ENCODE results near the gene PARD3. TPM values are rescaled to one million over a fixed set of nuclear protein-coding genes. Genes with fewer than 3 reads are reported as not detected.
A peak's percentile ranks its signal among the peaks of the same experiment; 100 is the strongest.

PARD3 gene
- total and polyA plus RNA-seq, 10 of the 15 experiments (the other 5 are each of a cell fraction or from before 2014, with no cell fraction given): 2.6 to 43.1 (median 13.9) TPM

DNA sequence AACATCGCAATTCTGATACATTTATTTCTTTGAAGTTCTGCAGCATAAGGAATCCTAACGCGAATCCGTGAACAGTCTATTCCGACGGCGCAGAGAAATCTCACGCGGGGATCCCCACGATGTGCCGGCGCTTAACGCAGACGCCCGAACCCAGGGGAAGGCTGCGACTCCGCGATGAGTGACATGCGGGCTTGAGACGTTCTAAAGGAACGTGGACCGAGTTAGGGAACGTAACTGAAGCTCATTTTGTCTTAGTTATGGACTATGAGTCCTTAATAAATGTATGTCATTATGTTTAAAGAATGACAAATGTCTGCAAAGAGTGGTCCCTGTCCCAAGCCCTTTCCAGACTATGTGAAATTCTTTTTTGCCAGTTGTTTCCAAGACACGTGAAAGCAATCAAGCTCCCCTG, 995 bp upstream of the PARD3 start (continued):
- no peak for TF ChIP-seq FOXM1 (IDR thresholded peaks at IDR 0.05; ENCODE audit: low read depth, low read length)
- TF ChIP-seq, protein P1, sequence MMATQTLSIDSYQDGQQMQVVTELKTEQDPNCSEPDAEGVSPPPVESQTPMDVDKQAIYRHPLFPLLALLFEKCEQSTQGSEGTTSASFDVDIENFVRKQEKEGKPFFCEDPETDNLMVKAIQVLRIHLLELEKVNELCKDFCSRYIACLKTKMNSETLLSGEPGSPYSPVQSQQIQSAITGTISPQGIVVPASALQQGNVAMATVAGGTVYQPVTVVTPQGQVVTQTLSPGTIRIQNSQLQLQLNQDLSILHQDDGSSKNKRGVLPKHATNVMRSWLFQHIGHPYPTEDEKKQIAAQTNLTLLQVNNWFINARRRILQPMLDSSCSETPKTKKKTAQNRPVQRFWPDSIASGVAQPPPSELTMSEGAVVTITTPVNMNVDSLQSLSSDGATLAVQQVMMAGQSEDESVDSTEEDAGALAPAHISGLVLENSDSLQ (IDR thresholded peaks at IDR 0.05): peak; percentile 85
- TF ChIP-seq, protein P2, sequence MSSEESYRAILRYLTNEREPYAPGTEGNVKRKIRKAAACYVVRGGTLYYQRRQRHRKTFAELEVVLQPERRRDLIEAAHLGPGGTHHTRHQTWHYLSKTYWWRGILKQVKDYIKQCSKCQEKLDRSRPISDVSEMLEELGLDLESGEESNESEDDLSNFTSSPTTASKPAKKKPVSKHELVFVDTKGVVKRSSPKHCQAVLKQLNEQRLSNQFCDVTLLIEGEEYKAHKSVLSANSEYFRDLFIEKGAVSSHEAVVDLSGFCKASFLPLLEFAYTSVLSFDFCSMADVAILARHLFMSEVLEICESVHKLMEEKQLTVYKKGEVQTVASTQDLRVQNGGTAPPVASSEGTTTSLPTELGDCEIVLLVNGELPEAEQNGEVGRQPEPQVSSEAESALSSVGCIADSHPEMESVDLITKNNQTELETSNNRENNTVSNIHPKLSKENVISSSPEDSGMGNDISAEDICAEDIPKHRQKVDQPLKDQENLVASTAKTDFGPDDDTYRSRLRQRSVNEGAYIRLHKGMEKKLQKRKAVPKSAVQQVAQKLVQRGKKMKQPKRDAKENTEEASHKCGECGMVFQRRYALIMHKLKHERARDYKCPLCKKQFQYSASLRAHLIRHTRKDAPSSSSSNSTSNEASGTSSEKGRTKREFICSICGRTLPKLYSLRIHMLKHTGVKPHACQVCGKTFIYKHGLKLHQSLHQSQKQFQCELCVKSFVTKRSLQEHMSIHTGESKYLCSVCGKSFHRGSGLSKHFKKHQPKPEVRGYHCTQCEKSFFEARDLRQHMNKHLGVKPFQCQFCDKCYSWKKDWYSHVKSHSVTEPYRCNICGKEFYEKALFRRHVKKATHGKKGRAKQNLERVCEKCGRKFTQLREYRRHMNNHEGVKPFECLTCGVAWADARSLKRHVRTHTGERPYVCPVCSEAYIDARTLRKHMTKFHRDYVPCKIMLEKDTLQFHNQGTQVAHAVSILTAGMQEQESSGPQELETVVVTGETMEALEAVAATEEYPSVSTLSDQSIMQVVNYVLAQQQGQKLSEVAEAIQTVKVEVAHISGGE (CRISPR knock-in tag; IDR thresholded peaks at IDR 0.05): no peak
- TF ChIP-seq, protein P3, sequence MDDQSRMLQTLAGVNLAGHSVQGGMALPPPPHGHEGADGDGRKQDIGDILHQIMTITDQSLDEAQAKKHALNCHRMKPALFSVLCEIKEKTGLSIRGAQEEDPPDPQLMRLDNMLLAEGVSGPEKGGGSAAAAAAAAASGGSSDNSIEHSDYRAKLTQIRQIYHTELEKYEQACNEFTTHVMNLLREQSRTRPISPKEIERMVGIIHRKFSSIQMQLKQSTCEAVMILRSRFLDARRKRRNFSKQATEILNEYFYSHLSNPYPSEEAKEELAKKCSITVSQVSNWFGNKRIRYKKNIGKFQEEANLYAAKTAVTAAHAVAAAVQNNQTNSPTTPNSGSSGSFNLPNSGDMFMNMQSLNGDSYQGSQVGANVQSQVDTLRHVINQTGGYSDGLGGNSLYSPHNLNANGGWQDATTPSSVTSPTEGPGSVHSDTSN (IDR thresholded peaks at IDR 0.05; ENCODE audit: insufficient replicate concordance, low read depth, low read length): peak; percentile 59

DNA sequence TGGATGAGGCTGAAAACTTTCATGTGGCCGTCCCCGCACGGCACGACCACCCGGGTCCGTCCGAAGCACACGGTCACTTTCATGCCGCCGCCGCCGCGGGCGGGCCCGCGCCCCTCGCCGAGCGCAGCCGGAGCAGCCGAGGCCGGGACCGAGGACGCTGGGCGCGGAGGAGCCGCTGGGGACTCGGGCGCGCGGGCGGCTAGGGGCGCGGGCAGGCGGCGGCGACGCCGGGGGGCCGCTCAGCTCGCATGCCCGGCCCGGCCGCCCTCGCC, 247 bp downstream of the PARD3 start:
- Histone ChIP-seq H3K4me2 (ENCODE audit: control insufficient read depth, insufficient read depth) (peak overlapping the region; percentile 33; the same call in 1 of the 2 replicates), H2AFZ (ENCODE audit: control insufficient read depth, low read depth, low read length) (no peak overlapping the region), H3K9ac (ENCODE audit: control insufficient read depth, insufficient read depth, low read length) (no peak overlapping the region), H3K4me3 (no peak overlapping the region), H3K27ac (ENCODE audit: control insufficient read depth, insufficient read depth) (no peak overlapping the region), H3K79me2 (ENCODE audit: control insufficient read depth, insufficient read depth, low read length) (no peaks in the 10 kb centered on the region), H3K36me3 (ENCODE audit: control insufficient read depth in 2 of 2, insufficient read depth in 2 of 2, low read length in 1 of 2) (no peaks in the 10 kb centered on the region), H3K9me3 (replicated peaks; ENCODE audit: control insufficient read depth, insufficient read depth, low read length) (no peaks in the 10 kb centered on the region), H4K20me1 (ENCODE audit: control insufficient read depth, insufficient read depth) (no peaks in the 10 kb centered on the region), H3K27me3 (replicated peaks in 1 of 2; ENCODE audit: control insufficient read depth in 2 of 2, insufficient read depth in 2 of 2, low read length in 1 of 2) (peaks cover 0 to 16% of the 10 kb centered on the region in 2 experiments; a peak in 3 of 4 replicates), H3K4me1 (ENCODE audit: control insufficient read depth, insufficient read depth, low read length) (no peaks in the 10 kb centered on the region)
- ChIA-PET CTCF (interaction anchor here (2.9 to 3.6 kb wide), 2 partner anchors 83 to 90 kb away, joined by 15 to 17 read pairs; no protein-coding TSS in a partner anchor), RAD21 (ENCODE audit: unreplicated experiment) (interaction anchor here (12.7 kb wide), 1 partner anchor 90 kb away, joined by 142 read pairs; no protein-coding TSS in a partner anchor), SMC1A (ENCODE audit: uncharacterized antibody, unreplicated experiment) (interaction anchor here (7.6 to 8.7 kb wide), 2 partner anchors 16 to 35 kb away, joined by 65 to 67 read pairs; no protein-coding TSS in a partner anchor), POLR2A (no interaction called here)
- FAIRE-seq (no peak), ATAC-seq (no peak), DNase-seq (ENCODE audit: low read depth, low spot score) (no peak)
- intact Hi-C loops (cut with micrococcal nuclease; ENCODE audit: unreplicated experiment): loop anchor here (5.0 to 10.0 kb wide), 2 partner anchors 93 to 150 kb away; no protein-coding TSS in a partner anchor
- no TSS peak for BruUV-seq (replicated peaks)
- in situ Hi-C loops (cut with MboI): no loop called here
- 2% methylated on average over 40 of the region's 45 CpGs for WGBS (ENCODE audit: insufficient coverage, insufficient replicate concordance, low lambda C conversion rate, missing lambda C conversion rate)
- TF ChIP-seq SUZ12 (IDR thresholded peaks at IDR 0.05; ENCODE audit: unreplicated experiment): no peak
- TF ChIP-seq ZBED1 (IDR thresholded peaks at IDR 0.05; ENCODE audit: borderline replicate concordance): no peak
- no peak for TF ChIP-seq SP1 (IDR thresholded peaks at IDR 0.05; ENCODE audit: low read depth, low read length)
- TF ChIP-seq ESRRA (IDR thresholded peaks at IDR 0.05; ENCODE audit: low read length): no peak
- no peak for TF ChIP-seq NR2C2 (IDR thresholded peaks at IDR 0.05; ENCODE audit: borderline replicate concordance, control insufficient read depth, insufficient read length, low read depth)
- no peak for TF ChIP-seq POLR2AphosphoS5 (IDR thresholded peaks at IDR 0.05; ENCODE audit: low read length)
- TF ChIP-seq, protein P2 (CRISPR knock-in tag; IDR thresholded peaks at IDR 0.05): no peak
- TF ChIP-seq LARP7 (IDR thresholded peaks at IDR 0.05): no peak
- TF ChIP-seq TAF1 (IDR thresholded peaks at IDR 0.05; ENCODE audit: borderline replicate concordance, low read depth, low read length): no peak
- no peak for TF ChIP-seq TCF3 (IDR thresholded peaks at IDR 0.05; ENCODE audit: borderline replicate concordance, insufficient read depth, low read depth, low read length)
- no peak for TF ChIP-seq CBX3 (IDR thresholded peaks at IDR 0.05; ENCODE audit: borderline replicate concordance, low read depth)

All from GM12878 (cell line).